Measurements from ENCODE around the gene TRIM46.
"Not testable (repeated sequence)": the region's sequence is repeated elsewhere in the genome, so short reads cannot be mapped to it uniquely, and the experiment has no call there.

TRIM46 gene

DNA sequence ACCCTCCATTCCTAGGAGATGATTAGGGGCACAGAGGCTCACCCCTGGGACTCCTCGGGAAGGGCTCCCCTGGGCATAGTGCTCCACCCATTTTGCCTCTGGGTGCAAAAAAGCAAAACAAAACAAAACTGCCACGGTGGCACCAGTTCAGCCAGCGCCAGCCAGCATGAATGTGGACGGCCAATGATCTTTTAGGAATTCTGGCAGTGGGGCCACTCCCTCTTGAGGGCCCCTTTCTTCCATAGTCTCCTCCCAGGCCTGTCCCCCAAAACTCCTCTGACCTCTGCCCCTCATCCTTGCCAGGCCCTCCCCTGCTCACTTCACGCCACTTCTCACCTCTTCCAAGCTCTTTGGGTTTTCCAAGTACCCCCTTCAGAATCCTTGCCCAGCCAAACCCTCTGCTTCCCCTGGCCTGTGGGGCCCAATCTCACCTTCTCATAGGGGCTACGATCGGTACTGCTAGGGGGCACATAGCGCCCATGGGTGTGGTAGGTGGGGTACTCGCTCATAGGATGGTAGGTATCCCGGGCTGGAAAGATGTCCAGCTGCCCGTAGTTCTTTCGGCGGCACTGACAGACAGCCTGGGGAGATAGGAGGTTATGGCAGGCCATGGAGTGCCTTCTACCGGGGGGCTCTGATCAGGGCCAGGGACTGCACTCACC is 13.3 kb downstream of the TRIM46 start:
- no peak for DNase-seq

DNA sequence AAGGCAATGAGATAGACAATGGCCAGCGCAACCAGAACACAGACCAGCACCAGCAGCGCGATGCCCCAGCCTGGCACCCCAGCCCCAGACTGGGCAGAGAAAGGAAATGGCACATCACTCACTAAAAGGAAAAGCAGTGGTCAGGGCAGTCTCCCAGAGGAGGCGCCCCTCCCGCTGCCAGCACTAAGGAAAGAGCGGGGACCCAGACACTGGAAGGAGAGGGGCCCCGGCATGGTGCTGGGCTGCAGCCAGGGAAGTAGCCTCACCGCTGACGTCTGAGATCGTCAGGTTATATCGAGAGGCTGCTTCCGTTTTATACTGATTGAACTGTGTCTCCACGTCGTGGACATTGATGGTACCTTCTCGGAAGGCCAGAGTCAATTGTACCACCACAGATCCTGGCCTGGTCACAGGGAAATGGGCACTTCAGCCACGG is 13.8 kb downstream of the TRIM46 start:
- DNase-seq = no peak

DNA sequence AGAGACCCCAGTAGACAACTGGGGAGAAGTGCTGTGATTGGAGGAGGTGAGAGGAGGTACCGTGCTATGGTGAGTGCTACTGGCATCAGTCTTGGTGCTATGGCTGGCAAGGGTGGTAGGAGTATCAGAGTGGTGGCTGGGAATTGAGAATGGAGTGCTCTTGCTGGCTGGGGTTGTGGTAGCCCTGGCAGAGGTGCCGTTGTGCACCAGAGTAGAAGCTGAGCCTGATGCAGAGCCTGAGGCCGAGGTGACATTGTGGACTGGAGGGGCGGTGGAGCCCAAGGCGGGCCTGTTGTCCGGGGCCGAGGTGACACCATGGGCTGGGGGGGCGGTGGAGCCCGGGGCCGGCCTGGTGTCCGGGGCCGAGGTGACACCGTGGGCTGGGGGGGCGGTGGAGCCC is 14.6 kb downstream of the TRIM46 start:
- no peak for DNase-seq

DNA sequence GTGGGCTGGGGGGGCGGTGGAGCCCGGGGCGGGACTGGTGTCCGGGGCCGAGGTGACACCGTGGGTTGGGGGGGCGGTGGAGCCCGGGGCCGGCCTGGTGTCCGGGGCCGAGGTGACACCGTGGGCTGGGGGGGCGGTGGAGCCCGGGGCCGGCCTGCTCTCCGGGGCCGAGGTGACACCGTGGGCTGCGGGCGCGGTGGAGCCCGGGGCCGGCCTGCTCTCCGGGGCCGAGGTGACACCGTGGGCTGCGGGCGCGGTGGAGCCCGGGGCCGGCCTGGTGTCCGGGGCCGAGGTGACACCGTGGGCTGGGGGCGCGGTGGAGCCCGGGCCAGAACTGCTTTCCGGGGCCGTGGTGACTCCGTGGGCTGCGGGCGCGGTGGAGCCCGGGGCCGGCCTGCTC is 16.3 kb downstream of the TRIM46 start:
- not testable (repeated sequence) for DNase-seq

DNA sequence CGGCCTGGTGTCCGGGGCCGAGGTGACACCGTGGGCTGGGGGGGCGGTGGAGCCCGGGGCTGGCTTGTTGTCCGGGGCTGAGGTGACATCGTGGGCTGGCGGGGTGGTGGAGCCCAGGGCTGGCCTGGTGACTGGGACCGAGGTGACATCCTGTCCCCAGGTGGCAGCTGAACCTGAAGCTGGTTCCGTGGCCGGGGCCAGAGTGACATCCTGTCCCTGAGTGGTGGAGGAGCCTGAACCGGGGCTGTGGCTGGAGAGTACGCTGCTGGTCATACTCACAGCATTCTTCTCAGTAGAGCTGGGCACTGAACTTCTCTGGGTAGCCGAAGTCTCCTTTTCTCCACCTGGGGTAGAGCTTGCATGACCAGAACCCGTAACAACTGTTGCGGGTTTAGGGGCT is 18.3 kb downstream of the TRIM46 start:
- DNase-seq = no peak

DNA sequence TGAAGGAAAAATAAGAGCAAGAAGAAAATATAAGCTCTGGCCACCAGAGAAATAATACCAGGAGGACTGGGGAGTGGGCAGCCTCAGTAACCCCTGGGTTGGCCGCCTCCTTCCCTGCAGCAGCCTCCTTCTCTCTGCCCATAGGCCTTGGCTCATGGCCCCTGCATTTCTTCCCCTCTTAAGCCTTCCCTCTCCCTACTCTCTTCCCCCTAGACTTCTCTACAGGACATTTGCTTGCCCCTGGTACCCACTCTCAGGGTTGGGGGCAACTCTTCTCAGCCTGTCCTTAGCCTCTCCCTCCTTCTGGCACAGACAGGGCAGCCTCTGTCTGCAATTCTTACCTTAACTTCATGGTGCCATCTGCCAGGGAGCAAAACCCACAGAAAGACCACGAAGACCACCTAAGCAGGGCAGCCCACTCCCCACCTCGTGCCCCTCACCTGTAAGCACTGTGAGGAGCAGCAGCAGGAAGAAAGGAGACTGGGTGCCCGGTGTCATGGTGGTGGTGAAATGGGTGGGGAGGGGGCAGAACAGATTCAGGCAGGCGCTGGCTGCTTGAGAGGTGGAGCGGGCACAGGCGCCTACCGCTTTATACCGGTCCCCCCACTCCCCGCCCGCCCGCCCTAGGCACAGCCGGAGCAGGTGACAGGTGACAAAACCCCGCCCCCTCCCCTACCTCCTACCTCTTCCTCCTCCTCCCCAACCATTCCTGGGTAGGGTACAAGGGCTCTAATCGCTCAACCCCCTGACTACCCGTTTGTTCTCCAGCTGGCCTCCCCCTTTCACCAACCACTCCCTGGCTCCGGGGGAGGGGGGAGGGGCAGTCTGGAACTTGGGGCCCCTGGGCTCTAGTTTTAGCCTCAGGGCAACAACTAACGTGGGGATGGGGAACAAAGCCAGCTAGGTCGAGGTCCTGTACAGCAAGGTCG is 19.0 kb downstream of the TRIM46 start:
- peak; percentile 45 for DNase-seq

DNA sequence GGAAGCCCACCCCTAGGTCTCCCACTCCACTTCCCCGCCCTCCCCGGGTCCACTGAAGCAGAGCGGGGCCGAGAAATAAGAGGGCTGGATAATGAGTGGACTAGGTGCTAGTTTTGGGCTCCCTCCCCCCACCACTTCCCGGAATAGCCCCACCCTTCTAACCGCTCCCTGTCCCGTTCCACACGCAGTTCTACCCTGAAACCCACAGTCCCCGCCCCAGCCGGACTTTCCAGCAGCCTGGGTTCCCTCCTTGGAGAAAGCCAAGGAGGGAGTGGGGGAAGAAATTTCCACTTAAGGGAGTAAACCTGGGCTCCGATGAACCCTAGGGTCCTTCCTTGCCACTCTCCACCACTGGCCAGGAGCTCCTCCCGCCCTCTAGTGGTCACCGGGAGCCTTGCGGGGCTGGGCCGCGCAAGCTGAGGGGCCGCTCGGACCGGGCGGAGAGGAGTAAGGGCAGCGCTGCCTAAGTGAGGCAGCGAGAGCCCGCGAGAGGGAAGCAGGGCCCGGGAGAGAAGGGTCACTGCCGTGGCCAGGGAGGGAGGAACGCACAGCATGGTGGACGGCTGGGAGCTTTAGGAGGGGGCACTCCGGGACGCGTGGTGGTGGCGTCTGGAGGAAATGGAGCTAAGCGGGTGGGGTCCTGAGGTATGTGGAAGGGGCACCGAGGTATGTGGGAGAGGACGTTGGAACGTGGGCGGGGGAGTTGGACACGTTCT is 19.8 kb downstream of the TRIM46 start:
- peak; percentile 49 for DNase-seq

DNA sequence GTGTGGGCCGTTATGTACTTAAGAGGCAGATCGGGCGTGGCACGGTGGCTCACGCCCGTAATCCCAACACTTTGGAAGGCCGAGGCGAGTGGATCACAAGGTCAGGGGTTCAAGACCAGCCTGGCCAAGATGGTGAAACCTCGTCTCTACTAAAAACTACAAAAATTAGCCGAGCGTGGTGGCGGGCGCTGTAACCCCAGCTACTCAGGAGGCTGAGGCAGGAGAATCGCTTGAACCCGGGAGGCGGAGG is 20.3 kb downstream of the TRIM46 start:
- not testable (repeated sequence) for DNase-seq

DNA sequence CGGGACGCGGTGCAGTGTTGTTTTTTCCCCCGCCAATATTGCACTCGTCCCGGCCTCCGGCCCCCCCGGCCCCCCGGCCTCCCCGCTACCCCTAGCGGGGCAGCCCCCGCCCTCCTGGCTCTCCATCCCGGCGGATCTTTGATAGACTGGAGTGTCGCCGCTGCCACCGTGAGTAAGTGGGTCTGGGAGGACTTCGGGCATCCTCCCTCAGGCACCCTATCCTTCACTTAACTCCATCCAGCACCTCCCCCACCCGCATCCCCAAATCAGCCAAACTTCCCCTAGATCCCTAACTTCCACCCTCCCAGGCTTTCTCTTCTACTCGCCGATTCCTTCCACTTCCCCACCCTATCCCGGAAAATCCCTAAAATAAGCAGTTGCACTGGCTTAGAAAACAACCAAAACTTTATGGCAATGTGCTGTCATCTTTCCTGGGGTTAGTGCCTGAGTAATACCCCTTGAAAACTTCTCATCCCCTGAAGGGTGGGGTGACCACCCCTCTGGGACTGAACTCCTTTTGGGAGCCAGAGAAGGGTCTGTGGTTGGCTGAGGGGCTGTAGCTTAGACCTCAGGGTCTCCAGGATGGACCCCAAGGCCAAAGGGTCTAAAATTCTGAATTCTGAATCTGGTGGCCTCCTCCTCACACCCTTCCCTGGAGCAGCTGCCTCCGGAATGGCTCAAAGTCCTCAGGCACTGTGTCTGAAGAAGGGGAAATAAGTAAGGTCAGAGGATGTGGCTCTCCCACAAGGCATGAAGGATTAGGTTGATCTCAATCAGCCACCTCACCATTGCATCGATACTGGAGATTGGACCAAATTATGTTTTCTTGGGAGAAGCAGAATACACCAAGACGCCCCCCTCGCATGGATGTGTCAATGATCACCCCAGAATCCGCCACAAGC is 21.8 kb downstream of the TRIM46 start:
- DNase-seq = no peak

DNA sequence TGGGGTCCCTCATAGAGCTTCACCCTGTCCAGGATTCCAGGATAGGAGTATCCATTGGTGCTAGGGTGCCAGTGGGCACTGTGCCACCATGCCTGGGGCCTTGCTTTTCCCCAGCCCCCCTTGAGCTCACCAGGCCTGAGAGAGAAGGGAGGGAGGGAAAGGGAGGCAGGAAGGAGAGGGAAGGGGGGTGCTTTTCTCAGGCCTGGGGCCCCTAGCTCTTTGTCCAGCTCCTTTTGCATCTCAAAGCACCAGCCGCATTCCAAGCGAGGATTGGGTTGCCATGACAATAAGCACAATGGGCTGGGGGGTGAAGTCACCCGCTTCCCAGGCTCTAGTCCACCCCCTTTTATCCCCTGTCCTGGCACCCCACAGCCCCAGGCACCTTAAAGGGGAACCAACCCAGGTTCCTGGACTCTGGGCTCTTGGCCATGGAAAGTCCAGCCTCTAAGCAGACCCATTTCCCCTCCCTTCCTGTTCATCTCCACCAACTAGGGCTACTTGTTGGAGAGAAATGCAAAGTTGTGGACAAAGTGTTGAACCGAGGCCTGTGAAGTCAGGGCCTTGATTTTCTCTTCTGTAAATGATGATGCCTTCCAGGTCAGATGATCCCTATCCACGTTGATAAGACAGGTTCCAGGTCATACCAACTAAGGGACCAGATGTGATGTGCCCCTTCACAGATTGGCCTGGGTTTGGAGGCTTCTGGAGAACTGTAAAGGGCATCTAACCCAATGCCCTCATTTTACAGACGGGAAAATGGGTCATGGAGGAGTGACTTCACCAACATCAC is 22.6 kb downstream of the TRIM46 start:
- no peak for DNase-seq

DNA sequence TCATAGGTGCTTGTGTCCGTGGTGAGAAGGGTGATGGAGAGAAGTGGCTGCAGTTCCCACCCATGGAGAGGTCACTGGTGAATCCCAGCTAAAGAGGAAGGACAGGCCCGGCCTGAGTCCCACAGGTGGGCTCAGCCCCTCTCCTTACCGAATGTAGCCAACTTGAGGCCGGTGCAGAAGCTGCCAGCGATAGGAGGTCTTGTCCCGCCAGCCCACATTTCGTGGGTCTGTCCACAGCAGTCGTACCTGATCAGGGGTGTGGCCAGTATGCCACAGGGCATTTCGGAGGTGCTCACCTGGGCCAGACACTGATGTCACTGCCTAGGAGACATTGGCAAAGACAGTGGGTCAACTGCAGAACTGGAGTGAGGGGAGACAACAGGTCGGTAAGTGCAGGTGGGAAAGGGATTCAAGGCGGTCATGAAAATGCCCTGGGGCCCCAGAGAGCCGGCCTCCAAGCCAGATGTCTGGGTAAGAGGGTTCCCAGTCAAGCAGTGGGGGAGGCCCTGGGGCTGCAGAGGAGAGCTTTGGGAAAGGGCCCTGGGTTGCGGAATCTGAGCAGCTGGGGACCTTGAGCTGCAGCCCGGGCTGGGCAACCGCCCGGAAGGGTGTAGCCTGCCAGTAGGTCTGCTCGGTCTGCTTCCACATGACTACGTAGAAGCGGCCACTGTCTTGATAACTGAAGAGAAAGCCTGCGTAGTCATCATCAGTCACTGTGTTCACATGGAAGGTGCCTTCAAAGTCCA is 23.4 kb downstream of the TRIM46 start:
- DNase-seq = no peak

DNA sequence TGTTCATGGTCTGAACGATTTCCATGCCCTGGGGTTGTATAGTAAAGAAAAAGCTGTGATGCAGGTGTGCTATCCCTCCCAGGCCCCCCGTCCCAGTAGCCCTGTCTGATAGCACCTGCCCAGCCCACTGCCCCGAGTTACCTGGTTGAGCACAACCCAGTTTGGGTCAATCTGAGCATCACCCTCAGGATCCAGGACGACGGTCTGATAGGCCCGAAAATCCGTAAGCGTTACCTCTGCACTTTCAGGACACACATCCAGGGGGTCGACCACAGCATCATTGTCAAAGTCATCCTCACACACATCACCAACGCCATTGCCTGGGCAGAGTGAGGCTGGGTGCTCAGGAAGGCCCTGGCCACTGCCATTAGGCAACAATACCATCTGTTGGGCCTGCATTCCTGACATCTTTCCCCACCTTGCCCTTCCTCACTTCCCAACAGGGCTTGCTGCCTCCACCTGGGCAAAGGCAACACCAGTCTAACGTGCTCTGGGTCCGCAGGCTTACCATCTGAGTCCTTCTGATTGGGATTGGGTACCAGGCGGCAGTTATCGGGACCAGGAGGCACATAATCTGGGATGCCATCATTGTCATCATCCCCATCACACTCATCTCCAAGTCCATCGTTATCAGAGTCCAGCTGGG is 24.4 kb downstream of the TRIM46 start:
- DNase-seq = no peak

DNA sequence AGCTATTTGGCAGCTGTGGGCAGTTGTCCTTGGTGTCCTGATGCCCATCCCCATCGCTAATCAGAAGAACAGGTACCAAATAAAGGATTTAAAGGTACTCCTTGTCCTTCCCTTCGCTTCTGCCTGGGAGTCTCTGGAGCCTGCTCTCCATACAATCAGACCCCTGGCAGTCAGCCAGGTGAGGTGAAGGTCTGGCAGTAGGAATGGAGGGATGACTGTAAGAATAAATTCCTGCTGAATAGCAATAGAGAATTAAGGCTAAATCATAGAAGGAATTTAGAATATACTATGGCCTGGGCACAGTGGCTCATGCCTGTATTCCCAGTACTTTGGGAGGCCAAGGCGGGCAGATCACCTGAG is 24.9 kb downstream of the TRIM46 start:
- no peak for DNase-seq

DNA sequence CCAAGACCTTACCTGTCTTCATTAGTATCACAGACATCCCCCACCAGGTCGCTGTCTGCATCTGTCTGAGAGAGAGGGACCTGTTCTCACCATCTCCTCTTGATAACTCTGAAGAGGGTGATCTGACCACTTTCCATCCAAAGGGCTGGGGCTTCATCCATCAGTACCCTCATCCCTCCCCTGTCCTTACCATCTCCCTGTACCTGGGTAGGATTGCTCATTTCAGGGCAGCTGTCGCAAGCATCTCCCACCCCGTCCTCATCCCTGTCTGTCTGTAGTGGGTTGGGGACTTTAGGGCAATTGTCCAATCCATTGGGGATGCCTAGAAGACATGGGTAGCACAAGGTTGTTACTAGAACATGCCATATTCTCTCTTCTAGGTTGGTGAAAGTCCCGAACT is 26.1 kb downstream of the TRIM46 start:
- DNase-seq = no peak

DNA sequence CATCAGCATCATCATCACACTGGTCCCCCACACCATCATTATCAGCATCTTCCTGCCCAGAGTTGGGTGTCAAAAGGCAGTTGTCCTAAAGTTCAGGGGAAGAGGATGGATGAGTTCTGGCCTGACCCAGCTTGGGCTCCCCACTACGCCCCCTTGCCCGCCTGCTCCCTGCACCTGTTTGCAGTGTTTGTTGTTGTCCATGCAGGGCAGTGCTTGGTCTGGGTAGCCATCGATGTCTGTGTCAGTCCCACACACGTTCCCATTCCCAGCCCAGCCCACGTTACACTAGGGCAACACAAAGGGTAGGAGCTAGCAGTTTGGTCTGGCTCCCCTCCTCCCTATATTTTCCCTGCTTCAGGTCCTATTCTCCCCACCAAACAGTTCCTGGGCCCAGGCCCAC is 27.3 kb downstream of the TRIM46 start:
- DNase-seq = no peak

DNA sequence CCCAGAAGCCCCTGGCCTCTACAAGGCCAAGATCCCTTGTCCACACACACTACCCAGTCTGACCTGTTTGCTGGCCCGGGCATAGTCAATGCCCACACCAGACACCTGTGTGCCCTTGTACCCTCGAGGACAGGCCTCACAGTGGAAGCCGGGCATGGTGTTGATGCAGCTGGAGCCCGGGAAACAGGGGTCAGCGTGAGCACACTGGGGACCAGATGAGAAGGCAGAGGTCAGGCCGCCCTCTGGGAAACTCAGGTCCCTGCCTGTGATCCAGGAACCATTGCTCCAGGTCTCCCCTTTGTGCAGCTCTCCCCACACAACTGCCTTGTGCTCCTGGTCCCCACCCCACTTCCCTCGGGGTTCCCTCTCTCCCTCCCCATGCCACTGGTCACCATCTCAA is 28.5 kb downstream of the TRIM46 start:
- no peak for DNase-seq

DNA sequence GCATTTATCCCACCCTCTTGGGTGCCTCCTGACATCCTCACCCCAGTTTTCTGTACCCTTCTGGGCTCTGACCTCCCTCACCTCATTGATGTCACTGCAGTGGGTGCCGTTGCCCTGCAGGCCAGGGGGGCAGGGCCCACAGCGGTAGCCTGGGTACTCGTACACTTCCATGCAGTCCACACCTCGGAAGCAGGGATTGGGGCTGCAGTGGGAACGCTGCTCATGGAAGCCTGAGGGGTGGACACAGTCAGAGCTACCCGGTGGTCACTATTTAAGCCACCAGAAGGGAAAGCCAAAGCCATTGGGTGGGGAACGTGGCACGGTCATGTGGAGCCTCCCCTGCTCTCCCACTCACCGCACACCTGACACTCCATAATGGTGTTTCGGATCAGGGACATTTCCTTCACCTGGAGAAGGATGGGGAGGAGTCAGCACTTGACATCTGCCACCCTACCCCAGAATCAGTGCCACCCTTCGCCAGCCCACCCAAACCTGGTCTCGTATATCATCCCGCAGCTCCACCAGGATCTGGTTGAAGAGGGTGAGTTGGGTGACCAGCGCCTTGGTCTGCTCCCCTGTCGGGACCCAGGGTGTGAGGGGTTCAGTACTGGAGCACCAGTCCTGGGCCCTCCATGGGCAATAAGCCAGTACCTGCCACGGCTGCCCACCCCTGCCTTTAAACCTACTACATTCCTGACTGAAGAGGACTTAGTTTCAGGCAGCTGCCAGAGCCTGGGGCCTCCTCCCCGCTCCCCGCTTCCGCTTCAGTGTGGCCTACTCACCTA is 29.3 kb downstream of the TRIM46 start:
- DNase-seq = no peak

DNA sequence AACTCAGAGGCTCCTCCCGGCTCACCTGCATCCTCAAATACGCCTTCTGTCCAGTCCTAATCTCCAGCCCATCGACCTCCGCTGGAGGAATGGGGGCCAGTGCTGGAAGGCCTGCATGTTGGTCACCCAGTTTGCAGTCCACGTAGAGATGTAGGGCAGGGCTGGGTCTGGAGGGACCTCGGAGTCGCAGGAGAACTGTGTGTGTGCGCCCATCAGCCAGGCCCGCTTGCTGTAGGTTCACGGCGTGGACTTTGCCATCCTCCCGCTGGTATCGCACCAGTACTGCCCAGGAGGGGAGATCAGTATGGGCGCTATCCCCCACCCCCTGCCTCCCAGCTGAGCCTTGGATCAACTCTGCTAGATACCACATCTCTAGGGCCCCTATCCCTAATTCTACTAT is 31.4 kb downstream of the TRIM46 start:
- DNase-seq = no peak

DNA sequence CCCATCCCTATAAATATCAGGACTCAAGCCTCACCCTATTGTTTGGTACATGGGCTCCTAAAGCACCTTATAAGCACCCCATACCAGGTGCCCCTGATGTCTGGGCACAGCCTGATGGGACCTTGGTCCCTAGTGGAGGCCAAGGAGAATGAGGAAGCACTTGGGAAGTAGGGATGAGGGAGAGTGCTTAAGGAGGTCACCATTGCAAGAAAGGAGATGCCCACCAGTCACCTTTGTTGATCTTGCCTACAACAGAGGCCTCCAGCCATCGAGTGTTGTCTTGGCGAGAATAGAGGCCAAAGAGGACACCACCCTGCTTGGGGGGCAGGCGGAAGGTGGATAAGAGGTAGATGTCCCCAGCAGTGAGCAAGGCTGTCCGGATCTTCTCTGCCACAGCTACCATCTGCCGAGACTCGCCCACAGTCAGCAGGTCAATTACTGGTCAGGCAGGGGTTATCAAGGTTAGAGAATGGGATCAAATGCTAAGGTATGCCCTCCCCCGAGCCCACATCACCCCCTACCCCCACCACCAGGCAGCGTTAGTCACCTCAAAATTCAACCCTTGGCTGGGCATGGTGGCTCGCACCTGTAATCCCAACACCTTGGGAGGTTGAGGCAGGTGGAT is 32.4 kb downstream of the TRIM46 start:
- DNase-seq = no peak

Data from NCI-H2171 (cell line).